GM19455 (cell line): ENCODE data around the gene UBE2G1.
"Not testable (repeated sequence)": the region's sequence is repeated elsewhere in the genome, so short reads cannot be mapped to it uniquely, and the experiment has no call there.

Experiments used
- ATAC-seq: cut with Tn5 transposase; IDR thresholded peaks from one replicate; pipeline ENCODE4 v1.9.1; 2021; ENCODE audit not compliant: unreplicated experiment

Gene UBE2G1

GRCh38 chr17:4366327-4367063 is at the start of gene UBE2G1:
TSS of gene UBE2G1 (minus strand) at chr17:4366675. CDS start at chr17:4366316, 359 bp downstream.
- ATAC-seq, result peak; percentile 60

- ATAC-seq, result peak; percentile 81
These were observed 46.7 kb upstream of the UBE2G1 start for GRCh38 chr17:4412933-4413831.

GRCh38 chr17:4411201-4411600 is 44.7 kb upstream of the UBE2G1 start:
- no peak for ATAC-seq

GRCh38 chr17:4409659-4410058 is 43.2 kb upstream of the UBE2G1 start:
- no peak for ATAC-seq

GRCh38 chr17:4407851-4408250 is 41.4 kb upstream of the UBE2G1 start:
- no peak for ATAC-seq

GRCh38 chr17:4407216-4407615 is 40.7 kb upstream of the UBE2G1 start:
- no peak for ATAC-seq

GRCh38 chr17:4406386-4406785 is 39.9 kb upstream of the UBE2G1 start:
- no peak for ATAC-seq

- no peak for ATAC-seq
These were observed 39.2 kb upstream of the UBE2G1 start for GRCh38 chr17:4405699-4406098.

- ATAC-seq, result no peak
These were observed 38.7 kb upstream of the UBE2G1 start for GRCh38 chr17:4405038-4405669.

GRCh38 chr17:4397840-4398239 is 31.4 kb upstream of the UBE2G1 start:
- ATAC-seq, result no peak

GRCh38 chr17:4395111-4395478 is 28.6 kb upstream of the UBE2G1 start:
- ATAC-seq, result no peak

- ATAC-seq, result no peak
These were observed 28.0 kb upstream of the UBE2G1 start for GRCh38 chr17:4394208-4395110.

GRCh38 chr17:4393806-4394205 is 27.3 kb upstream of the UBE2G1 start:
- no peak for ATAC-seq

GRCh38 chr17:4389079-4389478 is 22.6 kb upstream of the UBE2G1 start:
- ATAC-seq, result no peak

GRCh38 chr17:4387137-4387536 is 20.7 kb upstream of the UBE2G1 start:
- ATAC-seq, result no peak

GRCh38 chr17:4386406-4386805 is 19.9 kb upstream of the UBE2G1 start:
- no peak for ATAC-seq

- no peak for ATAC-seq
These were observed 15.5 kb upstream of the UBE2G1 start for GRCh38 chr17:4381690-4382671.

- no peak for ATAC-seq
These were observed 12.2 kb upstream of the UBE2G1 start for GRCh38 chr17:4378626-4379025.

GRCh38 chr17:4377247-4377646 is 10.8 kb upstream of the UBE2G1 start:
- ATAC-seq, result not testable (repeated sequence)
